GM10248 (cell line): ENCODE measurements around the gene SLX4IP.

Source experiments
- CTCF ChIA-PET: fragments of 300-600 bp; sonication (Branson Sonifier 250); formaldehyde crosslinking; extraction: SDS; loops from one replicate; lab custom pipeline; 2021; ENCODE audit warnings: antibody characterized with exemption; lab: Yijun Ruan, JAX
- POLR2A ChIA-PET: fragments of 350-650 bp; sonication (Branson Sonifier 250); formaldehyde crosslinking; extraction: SDS; loops from one replicate; lab custom pipeline; 2020; ENCODE audit warnings: antibody characterized with exemption; lab: Yijun Ruan, JAX
- DNase-seq: peaks from one replicate; pipeline ENCODE4 v3.0.0; 2012; ENCODE audit errors: extremely low spot score
- CTCF ChIP-seq: IDR thresholded peaks from 2 replicates; pipeline ENCODE4 v1.5.1; 2012; ENCODE audit warnings: mild to moderate bottlenecking, low read depth; ENCODE audit errors: extremely low read depth, missing control alignments, control extremely low read depth

Gene SLX4IP

DNA sequence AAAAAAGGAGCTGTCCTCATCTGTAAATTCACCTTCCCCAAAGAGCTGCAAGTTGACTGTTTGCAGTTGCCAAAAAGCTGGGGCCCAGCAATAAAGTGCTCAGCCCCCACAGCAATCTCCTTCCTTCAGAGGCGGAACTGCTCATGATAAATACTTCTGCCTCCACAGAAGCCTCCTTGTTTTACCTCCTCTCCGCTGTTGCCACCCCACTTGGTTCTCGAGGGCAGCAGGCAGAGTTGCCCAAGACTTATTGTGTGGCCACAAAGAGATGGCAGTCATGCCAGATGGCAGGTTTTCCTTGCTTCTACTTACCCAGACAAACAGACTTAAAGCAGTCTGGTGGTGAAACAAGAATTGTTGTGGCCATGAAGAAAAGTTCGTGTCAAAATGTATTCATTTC is 66.3 kb downstream of the SLX4IP start:
- TF ChIP-seq CTCF, result no peak
- ChIA-PET CTCF (interaction anchor here (0.7 kb wide), 1 partner anchor 26 kb away, joined by 3 read pairs; no protein-coding TSS in a partner anchor), POLR2A (no interaction called here)
- no peak for DNase-seq

- TF ChIP-seq CTCF, result no peak
- no peak for DNase-seq
- CTCF ChIA-PET, result no interaction called here
- POLR2A ChIA-PET, result no interaction called here
These were observed 67.0 kb downstream of the SLX4IP start for GRCh38 chr20:10502098-10502526.

- ChIA-PET POLR2A (no interaction called here), CTCF (interaction anchor here (1.1 to 2.0 kb wide), 3 partner anchors 8 to 18 kb away, joined by 3 to 7 read pairs (median 5); no protein-coding TSS in a partner anchor)
- no peak for TF ChIP-seq CTCF
- no peak for DNase-seq
These were observed 69.5 kb downstream of the SLX4IP start for GRCh38 chr20:10504608-10504993.

- ChIA-PET POLR2A (no interaction called here), CTCF (interaction anchor here (0.8 to 2.0 kb wide), 4 partner anchors 10 to 18 kb away, joined by 3 to 7 read pairs (median 4); no protein-coding TSS in a partner anchor)
- no peak for TF ChIP-seq CTCF
- no peak for DNase-seq
These were observed 70.1 kb downstream of the SLX4IP start for GRCh38 chr20:10504994-10505730.

GRCh38 chr20:10505827-10506226 is 70.7 kb downstream of the SLX4IP start:
- no peak for DNase-seq
- no peak for TF ChIP-seq CTCF
- POLR2A ChIA-PET, result no interaction called here
- CTCF ChIA-PET, result interaction anchor here (0.8 to 2.0 kb wide), 4 partner anchors 11 to 18 kb away, joined by 3 to 7 read pairs (median 4); no protein-coding TSS in a partner anchor

DNA sequence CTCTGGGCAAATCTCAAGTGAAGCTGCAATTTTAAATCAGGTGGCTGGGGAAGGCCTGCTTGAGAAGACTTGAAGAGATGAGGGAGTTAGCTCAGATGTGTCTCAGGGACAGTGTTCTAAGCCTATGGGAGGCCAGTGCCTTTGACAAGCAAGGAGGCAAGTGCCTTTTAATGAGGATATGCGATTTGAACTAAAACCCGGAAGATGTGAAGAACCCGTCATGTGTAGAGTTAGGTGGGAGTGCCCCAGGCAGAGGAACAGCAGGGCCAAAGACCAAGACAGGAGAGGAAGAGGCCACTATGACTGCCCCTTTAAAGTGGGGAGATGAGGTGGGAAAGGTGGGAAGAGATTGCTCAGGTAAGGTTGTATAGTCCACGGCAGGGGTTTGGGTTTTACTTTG is 71.9 kb downstream of the SLX4IP start:
- ChIA-PET CTCF (interaction anchor here (1.5 kb wide), 1 partner anchor 13 kb away, joined by 5 read pairs; no protein-coding TSS in a partner anchor), POLR2A (no interaction called here)
- DNase-seq, result no peak
- TF ChIP-seq CTCF, result no peak
